OCI-LY1 (cell line): ENCODE results near the gene FBXL17.

Source experiments
- CTCF ChIP-seq: fragments of 200-600 bp; sonication (generic), shearing (Covaris generic); IDR thresholded peaks from 2 replicates; pipeline ENCODE4 v1.5.1; 2017; ENCODE audit warnings: mild to moderate bottlenecking, antibody characterized with exemption, low read length, moderate library complexity, mixed read lengths
- EZH2 ChIP-seq: fragments of 200-600 bp; sonication (generic), shearing (Covaris generic); IDR thresholded peaks from 2 replicates; pipeline ENCODE4 v1.8.0; 2017; ENCODE audit warnings: borderline replicate concordance, mixed run types, mild to moderate bottlenecking, antibody characterized with exemption, low read length, moderate library complexity, mixed read lengths

- no peak for TF ChIP-seq CTCF
- TF ChIP-seq EZH2 = no peak
Measured at GRCh38 chr5:107937204-107937603, 444.7 kb downstream of the FBXL17 start.
